IMR-90 (cell line): ENCODE data around the gene ABCB6. TPM values are rescaled to one million over a fixed set of nuclear protein-coding genes. Genes with fewer than 3 reads are reported as not detected.

Experiments
- ATAC-seq: fragments of 200-7000 bp; cut with Tn5 transposase; 2 replicates; pipeline ENCODE4 v1.9.1; 2020; ENCODE audit warnings: low read depth, mild to moderate bottlenecking, moderate library complexity
- BruUV-seq: library from RNA; stranded (reverse); fragments of 400-500 nt; replicated peaks from 2 replicates; lab custom pipeline; 2021; lab: Mats Ljungman, UMichigan
- CTCF ChIA-PET: fragments of 300-600 bp; formaldehyde crosslinking; extraction: SDS; loops from one replicate; lab custom pipeline; 2021; ENCODE audit warnings: antibody characterized with exemption; lab: Yijun Ruan, JAX
- POLR2A ChIA-PET: fragments of 300-600 bp; sonication (Branson Sonifier 250); formaldehyde crosslinking; loops from one replicate; lab custom pipeline; 2022; ENCODE audit warnings: antibody characterized with exemption; ENCODE audit not compliant: unreplicated experiment; lab: Charles Lee
- DNase-seq: peaks from one replicate; pipeline ENCODE4 v3.0.0; 2013
- H2AFZ ChIP-seq: replicated peaks from 2 replicates; pipeline ENCODE3; 2013; ENCODE audit warnings: low read length, mild to moderate bottlenecking; ENCODE audit not compliant: poor library complexity
- H2AK5ac ChIP-seq: 2 replicates; pipeline ENCODE4 v1.6.1; 2013; ENCODE audit warnings: low read depth, low read length, inconsistent platforms
- H2AK9ac ChIP-seq: replicated peaks from 2 replicates; pipeline ENCODE3; 2013; ENCODE audit warnings: mild to moderate bottlenecking, low read depth, low read length, moderate library complexity; ENCODE audit not compliant: poor library complexity
- H2BK120ac ChIP-seq: 2 replicates; pipeline ENCODE4 v1.6.1; 2013; ENCODE audit warnings: low read depth, low read length, inconsistent platforms
- H2BK15ac ChIP-seq: 3 replicates; pipeline ENCODE4 v1.6.1; 2013; ENCODE audit warnings: low read depth, low read length, inconsistent platforms
- H2BK20ac ChIP-seq: 2 replicates; pipeline ENCODE4 v1.6.1; 2013; ENCODE audit warnings: low read depth, mild to moderate bottlenecking, inconsistent platforms, low read length, moderate library complexity
- H2BK5ac ChIP-seq: 2 replicates; pipeline ENCODE4 v1.6.1; 2013; ENCODE audit warnings: mild to moderate bottlenecking, low read depth, low read length, inconsistent platforms; ENCODE audit not compliant: poor library complexity, severe bottlenecking
- H3K14ac ChIP-seq: replicated peaks from 2 replicates; pipeline ENCODE4 v1.6.1; 2013; ENCODE audit warnings: low read depth, low read length, inconsistent platforms
- H3K18ac ChIP-seq: 2 replicates; pipeline ENCODE4 v1.6.1; 2013; ENCODE audit warnings: low read depth, low read length, control low read depth
- H3K23ac ChIP-seq: 2 replicates; pipeline ENCODE4 v1.6.1; 2013; ENCODE audit warnings: low read depth, low read length, inconsistent platforms
- H3K27ac ChIP-seq: 2 replicates; pipeline ENCODE4 v1.5.1; 2013; ENCODE audit warnings: mild to moderate bottlenecking, control low read depth, low read length; ENCODE audit not compliant: insufficient read depth
- H3K27me3 ChIP-seq: 2 replicates; pipeline ENCODE4 v1.6.1; 2013; ENCODE audit warnings: low read length; ENCODE audit not compliant: control insufficient read depth, insufficient read depth
- H3K36me3 ChIP-seq: 2 replicates; pipeline ENCODE4 v1.6.1; 2013; ENCODE audit warnings: low read length, mixed read lengths; ENCODE audit not compliant: control insufficient read depth, insufficient read depth
- H3K4ac ChIP-seq: 2 replicates; pipeline ENCODE4 v1.6.1; 2013; ENCODE audit warnings: low read depth, low read length, inconsistent platforms
- H3K4me1 ChIP-seq: 2 replicates; pipeline ENCODE4 v1.6.1; 2013; ENCODE audit warnings: low read length, mixed read lengths; ENCODE audit not compliant: control insufficient read depth, insufficient read depth
- H3K4me2 ChIP-seq: 2 replicates; pipeline ENCODE4 v1.6.1; 2013; ENCODE audit warnings: low read depth, mild to moderate bottlenecking, control low read depth, low read length, moderate library complexity
- H3K4me3 ChIP-seq: 2 replicates; pipeline ENCODE4 v1.5.1; 2013; ENCODE audit warnings: low read depth, mild to moderate bottlenecking, control low read depth, low read length, moderate library complexity; ENCODE audit not compliant: insufficient read depth
- H3K56ac ChIP-seq: 2 replicates; pipeline ENCODE4 v1.6.1; 2013; ENCODE audit warnings: low read length, inconsistent platforms; ENCODE audit not compliant: insufficient read depth; ENCODE audit errors: extremely low read depth
- H3K79me1 ChIP-seq, 2 experiments: 2 replicates each; pipeline ENCODE4 v1.6.1; 2013; ENCODE audit warnings: low read length in 2 of 2, inconsistent platforms in 1 of 2, low read depth in 1 of 2
- H3K9ac ChIP-seq: 2 replicates; pipeline ENCODE4 v1.6.1; 2013; ENCODE audit warnings: low read depth, low read length, control low read depth
- H3K9me1 ChIP-seq: 2 replicates; pipeline ENCODE4 v1.6.1; 2013; ENCODE audit warnings: low read length, inconsistent platforms; ENCODE audit not compliant: insufficient read depth
- H3K9me3 ChIP-seq: 2 replicates; pipeline ENCODE4 v1.6.1; 2013; ENCODE audit warnings: low read length; ENCODE audit not compliant: control insufficient read depth, insufficient read depth
- H4K20me1 ChIP-seq: 2 replicates; pipeline ENCODE4 v1.6.1; 2013; ENCODE audit warnings: low read length, inconsistent platforms; ENCODE audit not compliant: insufficient read depth
- H4K5ac ChIP-seq: 2 replicates; pipeline ENCODE4 v1.6.1; 2013; ENCODE audit warnings: mild to moderate bottlenecking, low read depth, low read length, control low read depth
- H4K8ac ChIP-seq, 2 experiments: 2 replicates each; pipeline ENCODE4 v1.6.1; 2013; ENCODE audit warnings: low read depth in 2 of 2, low read length in 2 of 2, control low read depth in 1 of 2, inconsistent platforms in 1 of 2
- H4K91ac ChIP-seq: 2 replicates; pipeline ENCODE4 v1.6.1; 2013; ENCODE audit warnings: low read depth, low read length, inconsistent platforms; ENCODE audit not compliant: insufficient read depth
- ELK1 ChIP-seq: fragments of 150-350 bp; IDR thresholded peaks from 2 replicates; pipeline ENCODE4 v1.6.1; 2016; ENCODE audit warnings: low read depth, mild to moderate bottlenecking, low read length, moderate library complexity, borderline replicate concordance
- MXI1 ChIP-seq: IDR thresholded peaks from 2 replicates; pipeline ENCODE4 v1.6.1; 2012; ENCODE audit warnings: low read depth, mild to moderate bottlenecking, low read length, moderate library complexity, borderline replicate concordance
- SMC3 ChIP-seq: fragments of 150-350 bp; IDR thresholded peaks from 2 replicates; pipeline ENCODE4 v1.6.1; 2016; ENCODE audit warnings: low read depth, mild to moderate bottlenecking, antibody characterized with exemption, low read length, moderate library complexity
- WGBS, 2 experiments: methylation state at CpG; one replicate each; pipeline versions ENCODE4 v1.1.5 to v1.1.7; 2013; ENCODE audit warnings: missing lambda C conversion rate in 2 of 2; ENCODE audit not compliant: insufficient read length in 1 of 2; ENCODE audit errors: extremely low coverage in 2 of 2; 5-methylcytosine and 5-hydroxymethylcytosine counted together
- dilution Hi-C: fragments of 300-500 bp; cut with HindIII; formaldehyde crosslinking; loops from one replicate; pipeline ENCODE4 v1.14.3; 2018; ENCODE audit warnings: low sequenced_read_pairs; ENCODE audit not compliant: unreplicated experiment
- in situ Hi-C: fragments of 300-500 bp; cut with MboI; formaldehyde crosslinking; loops from 3 replicates; pipeline ENCODE4 v1.14.3; 2019; ENCODE audit warnings: low sequenced_read_pairs, inconsistent platforms, mixed read lengths
- intact Hi-C: fragments of 100-400 bp; cut with micrococcal nuclease; formaldehyde crosslinking; loops from 2 replicates; pipeline ENCODE4 v1.10.0; 2022
- polyA plus RNA-seq, 3 experiments: library from polyadenylated mRNA; depleted of rRNA; stranded (reverse); fragments of >200 nt; gene quantifications; 2 replicates each; pipeline ENCODE4 v1.2.3, GENCODE V29; 2012; ENCODE audit warnings: low replicate concordance in 1 of 3
- total RNA-seq: library from RNA; depleted of rRNA; stranded (reverse); fragments of >200 nt; gene quantifications from 2 replicates; pipeline ENCODE4 v1.2.3, GENCODE V29; 2012

Gene ABCB6
- total and polyA plus RNA-seq, 2 of the 4 experiments (the other 2 are of a cell fraction) = 12.5 to 24.7 TPM

GRCh38 chr2:219214141-219214540 lies 4.6 kb downstream of the ABCB6 start:
- Histone ChIP-seq H2BK5ac (no peak overlapping the region), H3K36me3 (peaks cover 52% of the 10 kb centered on the region), H2AK9ac (peak overlapping the region; percentile 12), H3K27me3 (no peaks in the 10 kb centered on the region), H3K4me2 (no peak overlapping the region), H4K91ac (no peak overlapping the region), H3K79me1 (peaks cover 8 to 26% of the 10 kb centered on the region in 2 experiments; a peak in 3 of 4 replicates), H2AFZ (no peak overlapping the region), H2BK120ac (no peak overlapping the region), H2BK15ac (no peak overlapping the region), H3K4ac (no peak overlapping the region), H4K5ac (no peak overlapping the region), H3K4me1 (peaks cover 1% of the 10 kb centered on the region; the same call in 1 of the 2 replicates), H3K56ac (no peak overlapping the region), H4K8ac (no peak overlapping the region), H4K20me1 (peaks cover 11% of the 10 kb centered on the region), H3K18ac (no peak overlapping the region), H3K14ac (no peak overlapping the region), H3K4me3 (no peak overlapping the region), H2AK5ac (no peak overlapping the region), H2BK20ac (no peak overlapping the region), H3K9me3 (no peaks in the 10 kb centered on the region), H3K9ac (no peak overlapping the region), H3K27ac (no peak overlapping the region), H3K9me1 (peaks cover 6% of the 10 kb centered on the region), H3K23ac (no peak overlapping the region)
- dilution Hi-C loops (no loop called here), in situ Hi-C loops (no loop called here), intact Hi-C loops (no loop called here)
- ATAC-seq = no peak
- ChIA-PET CTCF (no interaction called here), POLR2A (interaction anchor here (0.6 kb wide), 1 partner anchor 28 kb away, joined by 4 read pairs; no protein-coding TSS in a partner anchor)
- WGBS, 2 experiments = 96% methylated on average over 8 of the region's 15 CpGs; no CpG with 5 or more reads in 1 of the 2 experiments
- no peak for DNase-seq
- no TSS peak for BruUV-seq
- no peak for TF ChIP-seq SMC3
- TF ChIP-seq MXI1 = no peak
- no peak for TF ChIP-seq ELK1
